Measurements from ENCODE around the gene NME4.

GRCh38 chr16:374616-374926, 22.4 kb upstream of the NME4 start:
- TF ChIP-seq CTCF (IDR thresholded peaks at IDR 0.05; ENCODE audit: low read length) (no peak), EZH2 (IDR thresholded peaks at IDR 0.05; ENCODE audit: borderline replicate concordance, low read length) (no peak)

Measured in OCI-LY1 (cell line).